GM21737 (cell line): ENCODE results near the gene IL1RAPL2.
"Not testable (repeated sequence)": the region's sequence is repeated elsewhere in the genome, so short reads cannot be mapped to it uniquely, and the experiment has no call there.

Experiments used
- ATAC-seq: cut with Tn5 transposase; IDR thresholded peaks from one replicate; pipeline ENCODE4 v1.9.1; 2021; ENCODE audit warnings: mild to moderate bottlenecking, moderate library complexity; ENCODE audit not compliant: unreplicated experiment

IL1RAPL2 gene

GRCh38 chrX:104842646-104843045 is 276.6 kb downstream of the IL1RAPL2 start:
- no peak for ATAC-seq

- ATAC-seq: no peak
Observed at GRCh38 chrX:104852241-104852640, 286.2 kb downstream of the IL1RAPL2 start.

GRCh38 chrX:104854188-104854587 is 288.2 kb downstream of the IL1RAPL2 start:
- ATAC-seq: no peak

GRCh38 chrX:104854790-104855340 is 288.9 kb downstream of the IL1RAPL2 start:
- ATAC-seq: no peak

- no peak for ATAC-seq
Observed at GRCh38 chrX:104863466-104863865, 297.5 kb downstream of the IL1RAPL2 start.

- ATAC-seq: no peak
Observed at GRCh38 chrX:104864296-104864695, 298.3 kb downstream of the IL1RAPL2 start.

GRCh38 chrX:104877504-104877903 is 311.5 kb downstream of the IL1RAPL2 start:
- ATAC-seq: no peak

- no peak for ATAC-seq
Observed at GRCh38 chrX:104902070-104902469, 336.1 kb downstream of the IL1RAPL2 start.

- ATAC-seq: not testable (repeated sequence)
Observed at GRCh38 chrX:104909694-104910093, 343.7 kb downstream of the IL1RAPL2 start.

GRCh38 chrX:104913348-104913747 is 347.3 kb downstream of the IL1RAPL2 start:
- ATAC-seq: no peak

- ATAC-seq: not testable (repeated sequence)
Observed at GRCh38 chrX:104914686-104915085, 348.7 kb downstream of the IL1RAPL2 start.

GRCh38 chrX:104918122-104918521 is 352.1 kb downstream of the IL1RAPL2 start:
- ATAC-seq: no peak

- no peak for ATAC-seq
Observed at GRCh38 chrX:104921584-104922205, 355.7 kb downstream of the IL1RAPL2 start.

GRCh38 chrX:104922206-104922621 is 356.2 kb downstream of the IL1RAPL2 start:
- peak; percentile 95 for ATAC-seq

- ATAC-seq: no peak
Observed at GRCh38 chrX:104929324-104929723, 363.3 kb downstream of the IL1RAPL2 start.

- ATAC-seq: no peak
Observed at GRCh38 chrX:104935581-104935980, 369.6 kb downstream of the IL1RAPL2 start.

- no peak for ATAC-seq
Observed at GRCh38 chrX:104953251-104953650, 387.3 kb downstream of the IL1RAPL2 start.

- no peak for ATAC-seq
Observed at GRCh38 chrX:104961926-104962325, 395.9 kb downstream of the IL1RAPL2 start.

GRCh38 chrX:104968241-104968640 is 402.2 kb downstream of the IL1RAPL2 start:
- ATAC-seq: no peak

GRCh38 chrX:104972737-104973136 is 406.7 kb downstream of the IL1RAPL2 start:
- no peak for ATAC-seq

GRCh38 chrX:104987063-104987462 is 421.1 kb downstream of the IL1RAPL2 start:
- no peak for ATAC-seq

GRCh38 chrX:104988038-104988437 is 422.0 kb downstream of the IL1RAPL2 start:
- ATAC-seq: no peak

- ATAC-seq: no peak
Observed at GRCh38 chrX:104995546-104995945, 429.5 kb downstream of the IL1RAPL2 start.
